Measurements from ENCODE around the gene HTR3B.

Gene HTR3B

GRCh38 chr11:113947994-113948393 lies 43.4 kb downstream of the HTR3B start:
- no peak for DNase-seq (ENCODE audit: low spot score)

- DNase-seq (ENCODE audit: low spot score), result no peak
These were observed 45.3 kb downstream of the HTR3B start for GRCh38 chr11:113949891-113950290.

GRCh38 chr11:113951537-113951936 lies 46.9 kb downstream of the HTR3B start:
- DNase-seq (ENCODE audit: low spot score), result no peak

GRCh38 chr11:113952070-113952469 lies 47.5 kb downstream of the HTR3B start:
- DNase-seq (ENCODE audit: low spot score), result no peak

- no peak for DNase-seq (ENCODE audit: low spot score)
These were observed 48.0 kb downstream of the HTR3B start for GRCh38 chr11:113952588-113952987.

GRCh38 chr11:113954235-113954634 lies 49.6 kb downstream of the HTR3B start:
- DNase-seq (ENCODE audit: low spot score), result no peak

- no peak for DNase-seq (ENCODE audit: low spot score)
These were observed 52.4 kb downstream of the HTR3B start for GRCh38 chr11:113956986-113957385.

GRCh38 chr11:113960702-113961330 lies 56.2 kb downstream of the HTR3B start:
- no peak for DNase-seq (ENCODE audit: low spot score)

GRCh38 chr11:113967361-113967760 lies 62.8 kb downstream of the HTR3B start:
- DNase-seq (ENCODE audit: low spot score), result no peak

GRCh38 chr11:113971506-113972195 lies 67.1 kb downstream of the HTR3B start:
- no peak for DNase-seq (ENCODE audit: low spot score)

GRCh38 chr11:113974741-113975470 lies 70.3 kb downstream of the HTR3B start, which contains the start of gene HTR3A:
TSS of gene HTR3A (plus strand) at chr11:113975108. CDS start at chr11:113975326, 218 bp downstream.
- DNase-seq (ENCODE audit: low spot score), result no peak

GRCh38 chr11:113977071-113977490 lies 72.5 kb downstream of the HTR3B start:
- no peak for DNase-seq (ENCODE audit: low spot score)

- DNase-seq (ENCODE audit: low spot score), result no peak
These were observed 73.1 kb downstream of the HTR3B start for GRCh38 chr11:113977701-113978100.

- DNase-seq (ENCODE audit: low spot score), result no peak
These were observed 74.8 kb downstream of the HTR3B start for GRCh38 chr11:113979431-113979830.

- DNase-seq (ENCODE audit: low spot score), result no peak
These were observed 76.2 kb downstream of the HTR3B start for GRCh38 chr11:113980785-113981184.

GRCh38 chr11:113982306-113982705 lies 77.7 kb downstream of the HTR3B start:
- DNase-seq (ENCODE audit: low spot score), result no peak

GRCh38 chr11:113984781-113985180 lies 80.2 kb downstream of the HTR3B start:
- DNase-seq (ENCODE audit: low spot score), result no peak

GRCh38 chr11:113985906-113986305 lies 81.3 kb downstream of the HTR3B start:
- no peak for DNase-seq (ENCODE audit: low spot score)

GRCh38 chr11:113986351-113987140 lies 82.0 kb downstream of the HTR3B start:
- no peak for DNase-seq (ENCODE audit: low spot score)

- DNase-seq (ENCODE audit: low spot score), result no peak
These were observed 84.8 kb downstream of the HTR3B start for GRCh38 chr11:113989381-113989780.

GRCh38 chr11:113989916-113990315 lies 85.3 kb downstream of the HTR3B start:
- DNase-seq (ENCODE audit: low spot score), result no peak

- DNase-seq (ENCODE audit: low spot score), result no peak
These were observed 86.6 kb downstream of the HTR3B start for GRCh38 chr11:113991170-113991569.

All from Ammon's horn (tissue), 1 donor.